B cell (primary cell): Measurements from ENCODE around the gene EPC1. TPM values are rescaled to one million over a fixed set of nuclear protein-coding genes. Genes with fewer than 3 reads are reported as not detected.
A peak's percentile ranks its signal among the peaks of the same experiment; 100 is the strongest.

Source experiments
- ATAC-seq: fragments of 200-7000 bp; cut with Tn5 transposase; one replicate; pipeline ENCODE4 v1.10.0; 2021; ENCODE audit warnings: low read depth, mild to moderate bottlenecking, moderate number of reproducible peaks, moderate library complexity
- CTCF ChIA-PET: fragments of 350-600 bp; sonication (Branson Sonifier 250); formaldehyde crosslinking; loops from one replicate; lab custom pipeline; 2021; ENCODE audit warnings: antibody characterized with exemption, inconsistent platforms; lab: Charles Lee
- POLR2A ChIA-PET: fragments of 350-600 bp; sonication (Branson Sonifier 250); formaldehyde crosslinking; loops from one replicate; lab custom pipeline; 2021; ENCODE audit warnings: antibody characterized with exemption; lab: Charles Lee
- DNase-seq: peaks from one replicate; pipeline ENCODE4 v3.0.0; 2013
- H2AFZ ChIP-seq: 2 replicates; pipeline ENCODE4 v1.6.1; 2012; ENCODE audit warnings: mild to moderate bottlenecking, low read depth, low read length; ENCODE audit not compliant: insufficient read depth, poor library complexity, severe bottlenecking
- H3K27ac ChIP-seq, 2 donors: 1 replicate in 1 of 2; 2 replicates in 1 of 2; pipeline ENCODE4 v1.5.1; 2012 to 2013; ENCODE audit warnings: low read length in 2 of 2, mild to moderate bottlenecking in 2 of 2, moderate library complexity in 1 of 2
- H3K27me3 ChIP-seq, 4 experiments: fragments of 200-600 bp in 1 of 4; sonication (generic) in 1 of 4; replicated peaks in 1 of 4; 1 replicate in 2 of 4; 2 replicates in 2 of 4; pipeline versions ENCODE4 v1.6.1 to v1.7.0; 2013 to 2016; ENCODE audit warnings: low read length in 3 of 4, mild to moderate bottlenecking in 2 of 4, mixed read lengths in 1 of 4, moderate library complexity in 1 of 4; ENCODE audit not compliant: insufficient read depth in 4 of 4, control insufficient read depth in 3 of 4; ENCODE audit errors: control extremely low read depth in 1 of 4
- H3K36me3 ChIP-seq, 2 experiments: replicated peaks in 1 of 2; 1 replicate in 1 of 2; 2 replicates in 1 of 2; pipeline versions ENCODE4 v1.6.1 to v1.7.1; 2013; ENCODE audit warnings: low read length in 1 of 2; ENCODE audit not compliant: insufficient read depth in 2 of 2, control insufficient read depth in 1 of 2; ENCODE audit errors: control extremely low read depth in 1 of 2, extremely low read depth in 1 of 2
- H3K4me1 ChIP-seq, 2 donors: fragments of 200-600 bp in 1 of 2; sonication (generic) in 1 of 2; 1 replicate in 1 of 2; 2 replicates in 1 of 2; pipeline versions ENCODE4 v1.5.1 to v1.6.1; 2013 to 2017; ENCODE audit warnings: low read length in 2 of 2; ENCODE audit not compliant: control insufficient read depth in 2 of 2, insufficient read depth in 2 of 2
- H3K4me2 ChIP-seq: replicated peaks from 2 replicates; pipeline ENCODE3; 2012; ENCODE audit warnings: mild to moderate bottlenecking, low read depth, low read length; ENCODE audit not compliant: poor library complexity, severe bottlenecking
- H3K4me3 ChIP-seq, 5 experiments: fragments of 200-600 bp in 1 of 5; sonication (generic) in 1 of 5; 1 replicate in 3 of 5; 2 replicates in 2 of 5; pipeline versions ENCODE4 v1.5.1 to v1.7.0; 2011 to 2016; ENCODE audit warnings: low read length in 4 of 5, mild to moderate bottlenecking in 4 of 5, low read depth in 2 of 5, control low read depth in 1 of 5, moderate library complexity in 1 of 5; ENCODE audit not compliant: insufficient read depth in 1 of 5; ENCODE audit errors: control extremely low read depth in 1 of 5, extremely low read depth in 1 of 5
- H3K79me2 ChIP-seq: fragments of 200-600 bp; sonication (generic); one replicate; pipeline ENCODE4 v1.6.0; 2016; ENCODE audit warnings: low read length; ENCODE audit not compliant: control insufficient read depth, insufficient read depth
- H3K9ac ChIP-seq: fragments of 200-600 bp; sonication (generic); 2 replicates; pipeline ENCODE4 v1.6.1; 2017; ENCODE audit warnings: mild to moderate bottlenecking, low read length, moderate library complexity
- H3K9me3 ChIP-seq, 3 donors: one replicate each; pipeline versions ENCODE4 v1.6.1 to v1.7.1; 2013; ENCODE audit warnings: low read length in 2 of 3; ENCODE audit not compliant: control insufficient read depth in 2 of 3, insufficient read depth in 1 of 3; ENCODE audit errors: control extremely low read depth in 1 of 3
- H4K20me1 ChIP-seq: 2 replicates; pipeline ENCODE4 v1.6.0; 2012; ENCODE audit warnings: mild to moderate bottlenecking, low read length; ENCODE audit not compliant: insufficient read depth, control insufficient read depth, poor library complexity, severe bottlenecking
- H3K27ac Mint-ChIP-seq: one replicate; pipeline ENCODE4 v1.8.0; 2021; ENCODE audit warnings: mixed read lengths
- H3K27me3 Mint-ChIP-seq: one replicate; pipeline ENCODE4 v1.8.0; 2021; ENCODE audit warnings: mixed read lengths
- H3K4me1 Mint-ChIP-seq: one replicate; pipeline ENCODE4 v1.8.0; 2021; ENCODE audit warnings: mixed read lengths
- H3K4me3 Mint-ChIP-seq: one replicate; pipeline ENCODE4 v1.8.0; 2021; ENCODE audit warnings: mixed read lengths
- H3K9me3 Mint-ChIP-seq: one replicate; pipeline ENCODE4 v1.8.0; 2022; ENCODE audit warnings: mixed read lengths; ENCODE audit not compliant: insufficient read depth
- CTCF ChIP-seq: fragments of 200-600 bp; IDR thresholded peaks from one replicate; pipeline ENCODE4 v1.8.0; 2022; ENCODE audit warnings: antibody characterized with exemption, mild to moderate bottlenecking
- EZH2 ChIP-seq: IDR thresholded peaks from 2 replicates; pipeline ENCODE4 v1.6.1; 2012; ENCODE audit warnings: borderline replicate concordance, low read depth, mild to moderate bottlenecking, moderate library complexity, low read length; ENCODE audit not compliant: insufficient read depth, poor library complexity, severe bottlenecking
- WGBS: methylation state at CpG from one replicate; pipeline ENCODE4 v1.1.5; 2013; ENCODE audit warnings: missing lambda C conversion rate; ENCODE audit not compliant: insufficient coverage; 5-methylcytosine and 5-hydroxymethylcytosine counted together
- intact Hi-C: fragments of 100-400 bp; cut with micrococcal nuclease; formaldehyde crosslinking; loops from one replicate; pipeline ENCODE4 v1.10.0; 2022
- polyA plus RNA-seq: library from polyadenylated mRNA; depleted of rRNA; stranded (reverse); fragments of >200 nt; gene quantifications from 2 replicates; pipeline ENCODE4 v1.2.3, GENCODE V29; 2012
- total RNA-seq, 2 donors: library from RNA; stranded (reverse); fragments of 120-200 nt in 1 of 2; gene quantifications; 1 replicate in 1 of 2; 2 replicates in 1 of 2; pipeline versions ENCODE4 v1.2.3 to v1.2.4, GENCODE V29; 2013 to 2022

EPC1 gene
- total and polyA plus RNA-seq, 2 donors (not counting 1 experiment from before 2014, with no cell fraction given): 120 to 220 TPM

GRCh38 chr10:32372000-32372875, 25.3 kb upstream of the EPC1 start:
- Mint-ChIP-seq H3K27ac (no peak overlapping the region), H3K9me3 (peaks cover 4% of the 10 kb centered on the region), H3K4me3 (no peak overlapping the region), H3K27me3 (no peaks in the 10 kb centered on the region), H3K4me1 (peaks cover 41% of the 10 kb centered on the region)
- WGBS: 87% methylated on average over 3 of the region's 10 CpGs
- no peak for TF ChIP-seq CTCF
- no peak for TF ChIP-seq EZH2
- Histone ChIP-seq H3K36me3 (peaks cover 4 to 5% of the 10 kb centered on the region in 2 experiments), H4K20me1 (peaks cover 5% of the 10 kb centered on the region), H3K79me2 (peaks cover 86% of the 10 kb centered on the region), H3K4me2 (no peak overlapping the region), H3K9me3 (peaks cover 0 to 5% (median 0%) of the 10 kb centered on the region in 3 donors), H3K4me1 (peaks cover 8 to 22% of the 10 kb centered on the region in 2 donors), H3K4me3 (no peak overlapping the region), H3K9ac (no peak overlapping the region), H3K27me3 (no peaks in the 10 kb centered on the region), H3K27ac (peak overlapping the region in 1 of 2 donors; percentile 7), H2AFZ (no peak overlapping the region)
- ATAC-seq: no peak
- intact Hi-C loops: no loop called here
- CTCF ChIA-PET: interaction anchor here (0.9 to 1.6 kb wide), 4 partner anchors 19 to 117 kb away, joined by 3 to 8 read pairs (median 4); no protein-coding TSS in a partner anchor
- DNase-seq: no peak
- POLR2A ChIA-PET: no interaction called here

- Mint-ChIP-seq H3K4me1 (peaks cover 38% of the 10 kb centered on the region), H3K27me3 (no peaks in the 10 kb centered on the region), H3K9me3 (peaks cover 4% of the 10 kb centered on the region), H3K4me3 (no peak overlapping the region), H3K27ac (peak overlapping the region; percentile 60)
- POLR2A ChIA-PET: no interaction called here
- H3K27ac ChIP-seq: peak overlapping the region in 1 of 2 donors; percentile 3
- H3K9me3 ChIP-seq: peaks cover 0 to 5% (median 0%) of the 10 kb centered on the region in 3 donors
- H3K9ac ChIP-seq: no peak overlapping the region
- DNase-seq (no peak), ATAC-seq (no peak)
- no peak overlapping the region for H2AFZ ChIP-seq
- no peaks in the 10 kb centered on the region for H3K27me3 ChIP-seq
- intact Hi-C loops: no loop called here
- peaks cover 86% of the 10 kb centered on the region for H3K79me2 ChIP-seq
- peaks cover 4 to 5% of the 10 kb centered on the region in 2 experiments for H3K36me3 ChIP-seq
- CTCF ChIA-PET: interaction anchor here (0.6 to 6.5 kb wide), 10 partner anchors 10 to 181 kb away, joined by 3 to 75 read pairs (median 4); no protein-coding TSS in a partner anchor
- TF ChIP-seq CTCF (no peak), EZH2 (no peak)
- 100% methylated on average over 1 of the region's 1 CpG for WGBS
- H3K4me2 ChIP-seq: no peak overlapping the region
- peaks cover 5% of the 10 kb centered on the region for H4K20me1 ChIP-seq
- peaks cover 6 to 14% of the 10 kb centered on the region in 2 donors for H3K4me1 ChIP-seq
- H3K4me3 ChIP-seq: no peak overlapping the region
Observed at GRCh38 chr10:32371101-32371500, 24.1 kb upstream of the EPC1 start.
